GM12878 (cell line): ENCODE measurements around the gene ROM1. TPM values are rescaled to one million over a fixed set of nuclear protein-coding genes. Genes with fewer than 3 reads are reported as not detected.

Source experiments
- ATAC-seq: fragments of 200-7000 bp; cut with Tn5 transposase; 3 replicates; pipeline ENCODE4 v1.9.1; 2020; ENCODE audit warnings: mild to moderate bottlenecking, moderate library complexity
- BruUV-seq: library from RNA; stranded (reverse); fragments of 400-500 nt; replicated peaks from 2 replicates; lab custom pipeline; 2021; lab: Mats Ljungman, UMichigan
- CTCF ChIA-PET: fragments of 300-600 bp; sonication (Branson Sonifier 250); formaldehyde crosslinking; extraction: SDS; loops from one replicate; lab custom pipeline; 2021; ENCODE audit warnings: inconsistent platforms; lab: Yijun Ruan, JAX
- POLR2A ChIA-PET: fragments of 350-600 bp; formaldehyde crosslinking; extraction: SDS; loops from one replicate; lab custom pipeline; 2021; ENCODE audit warnings: inconsistent platforms; lab: Charles Lee
- RAD21 ChIA-PET: fragments of 300-600 bp; sonication (Branson Sonifier 250); formaldehyde crosslinking; loops from one replicate; lab custom pipeline; 2023; ENCODE audit warnings: antibody characterized with exemption; ENCODE audit not compliant: unreplicated experiment; lab: Charles Lee
- SMC1A ChIA-PET: fragments of 300-600 bp; sonication (Branson Sonifier 250); formaldehyde crosslinking; loops from one replicate; lab custom pipeline; 2023; ENCODE audit not compliant: unreplicated experiment, uncharacterized antibody; lab: Charles Lee
- DNase-seq: peaks from one replicate; pipeline ENCODE4 v3.0.0-alpha.2; 2011; ENCODE audit warnings: low read depth, low spot score
- FAIRE-seq: peaks from 3 replicates; lab custom pipeline; 2011; peaks lifted over from hg19 to GRCh38; lab: Jason Lieb, UNC
- H2AFZ ChIP-seq: 2 replicates; pipeline ENCODE4 v1.6.0; 2011; ENCODE audit warnings: low read depth, low read length, control low read depth; ENCODE audit not compliant: control insufficient read depth
- H3K27ac ChIP-seq: 2 replicates; pipeline ENCODE4 v1.5.1; 2011; ENCODE audit warnings: control low read depth; ENCODE audit not compliant: control insufficient read depth, insufficient read depth
- H3K27me3 ChIP-seq, 2 experiments: replicated peaks in 1 of 2; 2 replicates each; pipeline versions ENCODE4 v1.6.0 to v1.6.1; 2011; ENCODE audit warnings: low read length in 1 of 2; ENCODE audit not compliant: control insufficient read depth in 2 of 2, insufficient read depth in 2 of 2
- H3K36me3 ChIP-seq, 2 experiments: 2 replicates each; pipeline ENCODE4 v1.5.1; 2011; ENCODE audit warnings: low read length in 1 of 2; ENCODE audit not compliant: control insufficient read depth in 2 of 2, insufficient read depth in 2 of 2
- H3K4me1 ChIP-seq: 2 replicates; pipeline ENCODE4 v1.6.1; 2011; ENCODE audit warnings: mild to moderate bottlenecking, low read length, moderate library complexity, mixed read lengths; ENCODE audit not compliant: control insufficient read depth, insufficient read depth
- H3K4me2 ChIP-seq: 2 replicates; pipeline ENCODE4 v1.6.0; 2011; ENCODE audit warnings: control low read depth; ENCODE audit not compliant: control insufficient read depth, insufficient read depth
- H3K4me3 ChIP-seq: fragments of 200-600 bp; sonication (generic); 2 replicates; pipeline ENCODE4 v1.5.1; 2016
- H3K79me2 ChIP-seq: 2 replicates; pipeline ENCODE4 v1.6.0; 2011; ENCODE audit warnings: low read length; ENCODE audit not compliant: control insufficient read depth, insufficient read depth
- H3K9ac ChIP-seq: 2 replicates; pipeline ENCODE4 v1.8.0; 2011; ENCODE audit warnings: low read length, control low read depth, mixed read lengths; ENCODE audit not compliant: control insufficient read depth, insufficient read depth
- H3K9me3 ChIP-seq: replicated peaks from 3 replicates; pipeline ENCODE4 v1.5.1; 2011; ENCODE audit warnings: mild to moderate bottlenecking, low read length; ENCODE audit not compliant: control insufficient read depth, insufficient read depth
- H4K20me1 ChIP-seq: 2 replicates; pipeline ENCODE4 v1.6.0; 2011; ENCODE audit not compliant: control insufficient read depth, insufficient read depth
- CBFB ChIP-seq: IDR thresholded peaks from 2 replicates; pipeline ENCODE4 v1.6.1; 2016; ENCODE audit warnings: antibody characterized with exemption, low read depth
- CEBPZ ChIP-seq: fragments of 150-350 bp; IDR thresholded peaks from 2 replicates; pipeline ENCODE4 v1.6.1; 2016; ENCODE audit warnings: low read depth, low read length
- ESRRA ChIP-seq: IDR thresholded peaks from 2 replicates; pipeline ENCODE4 v1.6.1; 2012; ENCODE audit warnings: mild to moderate bottlenecking, low read length, improper control_type of control experiment
- RAD51 ChIP-seq: fragments of 450-650 bp; IDR thresholded peaks from 2 replicates; pipeline ENCODE4 v1.6.1; 2016; ENCODE audit warnings: moderate library complexity, mild to moderate bottlenecking, inconsistent platforms
- TARDBP ChIP-seq: IDR thresholded peaks from 2 replicates; pipeline ENCODE4 v1.6.1; 2016; ENCODE audit warnings: borderline replicate concordance
- WGBS: methylation state at CpG from one replicate; pipeline ENCODE4 v1.1.6; 2016; ENCODE audit warnings: low lambda C conversion rate; ENCODE audit not compliant: insufficient replicate concordance, insufficient coverage; ENCODE audit errors: missing lambda C conversion rate; 5-methylcytosine and 5-hydroxymethylcytosine counted together
- in situ Hi-C: fragments of 300-500 bp; cut with MboI; formaldehyde crosslinking; loops from 9 replicates; pipeline ENCODE4 v1.14.3; 2018; ENCODE audit warnings: mixed read lengths
- intact Hi-C: fragments of 100-400 bp; cut with micrococcal nuclease; formaldehyde crosslinking; loops from one replicate; pipeline ENCODE4 v1.14.2; 2022; ENCODE audit not compliant: unreplicated experiment
- polyA plus RNA-seq, 11 experiments: library from polyadenylated mRNA; depleted of rRNA in 4 of 11; unstranded in 6 of 11; stranded (reverse) in 5 of 11; fragments of >200 nt; fragmentation: Nextera tagmentation in 4 of 11; fragmentation: Illumina TruSeq in 1 of 11; extraction: Ambion mirVana in 4 of 11; extraction: Trizol in 1 of 11; gene quantifications; 1 replicate in 1 of 11; 2 replicates in 10 of 11; pipeline versions ENCODE4 v1.2.1 to v1.2.3, GENCODE V29; 2011 to 2016; ENCODE audit warnings: inconsistent platforms in 2 of 11, missing spikeins in 2 of 11, low read depth in 1 of 11
- total RNA-seq, 4 experiments: library from RNA; depleted of rRNA in 3 of 4; stranded (reverse); fragments of >200 nt in 3 of 4; fragmentation: Illumina TruSeq in 1 of 4; extraction: Trizol in 1 of 4; gene quantifications; 2 replicates each; pipeline versions ENCODE4 v1.2.1 to v1.2.3, GENCODE V29; 2013 to 2021
- TF ChIP-seq, protein P1 (sequence below): fragments of 450-650 bp; IDR thresholded peaks from 2 replicates; pipeline ENCODE4 v1.6.1; 2017; ENCODE audit warnings: borderline replicate concordance

Gene ROM1
- total and polyA plus RNA-seq, 10 of the 15 experiments (the other 5 are each of a cell fraction or from before 2014, with no cell fraction given), result 0.42 to 3.0 (median 1.1) TPM

- in situ Hi-C loops, result no loop called here
Measured at GRCh38 chr11:62603072-62603408, 10.0 kb upstream of the ROM1 start.

More at GRCh38 chr11:62603072-62603408, 10.0 kb upstream of the ROM1 start:
- SMC1A ChIA-PET, result no interaction called here
- POLR2A ChIA-PET, result interaction anchor here (0.6 to 1.4 kb wide), 3 partner anchors 9 to 35 kb away, joined by 3 to 5 read pairs (median 3); no protein-coding TSS in a partner anchor
- RAD21 ChIA-PET, result interaction anchor here (0.6 kb wide), 1 partner anchor 920 kb away, joined by 3 read pairs; no protein-coding TSS in a partner anchor
- intact Hi-C loops, result loop anchor here (5.0 kb wide), 2 partner anchors 104 to 124 kb away; partner anchors contain the start of genes BSCL2, GNG3, HNRNPUL2 and TTC9C
- no peak for FAIRE-seq
- Histone ChIP-seq H3K27me3 (no peaks in the 10 kb centered on the region), H3K4me3 (no peak overlapping the region), H3K27ac (no peak overlapping the region), H3K4me2 (no peak overlapping the region), H2AFZ (no peak overlapping the region), H3K79me2 (peaks cover 35% of the 10 kb centered on the region), H3K9me3 (no peaks in the 10 kb centered on the region), H3K4me1 (peaks cover 21% of the 10 kb centered on the region), H3K36me3 (peaks cover 7 to 19% of the 10 kb centered on the region in 2 experiments), H3K9ac (no peak overlapping the region), H4K20me1 (no peaks in the 10 kb centered on the region; the same call in 1 of the 2 replicates)
- WGBS, result 99% methylated on average over 13 of the region's 13 CpGs
- no peak for ATAC-seq
- TF ChIP-seq CEBPZ, result no peak
- TF ChIP-seq CBFB, result no peak
- TF ChIP-seq, protein P1, sequence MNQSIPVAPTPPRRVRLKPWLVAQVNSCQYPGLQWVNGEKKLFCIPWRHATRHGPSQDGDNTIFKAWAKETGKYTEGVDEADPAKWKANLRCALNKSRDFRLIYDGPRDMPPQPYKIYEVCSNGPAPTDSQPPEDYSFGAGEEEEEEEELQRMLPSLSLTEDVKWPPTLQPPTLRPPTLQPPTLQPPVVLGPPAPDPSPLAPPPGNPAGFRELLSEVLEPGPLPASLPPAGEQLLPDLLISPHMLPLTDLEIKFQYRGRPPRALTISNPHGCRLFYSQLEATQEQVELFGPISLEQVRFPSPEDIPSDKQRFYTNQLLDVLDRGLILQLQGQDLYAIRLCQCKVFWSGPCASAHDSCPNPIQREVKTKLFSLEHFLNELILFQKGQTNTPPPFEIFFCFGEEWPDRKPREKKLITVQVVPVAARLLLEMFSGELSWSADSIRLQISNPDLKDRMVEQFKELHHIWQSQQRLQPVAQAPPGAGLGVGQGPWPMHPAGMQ, result no peak
- TF ChIP-seq RAD51, result no peak
- no peak for TF ChIP-seq TARDBP
- no peak for TF ChIP-seq ESRRA
- BruUV-seq, result no TSS peak
- CTCF ChIA-PET, result interaction anchor here (0.7 kb wide), 1 partner anchor 12 kb away, joined by 4 read pairs; the partner anchor contains the start of gene TUT1
- DNase-seq, result no peak
